ENCODE results near the gene KLHL12. TPM values are rescaled to one million over a fixed set of nuclear protein-coding genes. Genes with fewer than 3 reads are reported as not detected.

KLHL12 gene
- total and polyA plus RNA-seq, 2 of the 8 experiments (the other 6 are each of a cell fraction or from before 2014, with no cell fraction given): 27.2 to 33.3 TPM

- FAIRE-seq: no peak
- no peak for DNase-seq (ENCODE audit: low read depth in 1 of 2, low spot score in 2 of 2)
- no peak overlapping the region for H3K27ac ChIP-seq (ENCODE audit: low read depth, low read length)
- no peak overlapping the region for H3K9ac ChIP-seq (replicated peaks in 1 of 4; ENCODE audit: extremely low read depth in 1 of 4, low read depth in 3 of 4, low read length in 3 of 4)
- ChIA-PET POLR2A (ENCODE audit: partially characterized antibody) (interaction anchor here (0.9 kb wide), 1 partner anchor 8 kb away, joined by 3 read pairs; no protein-coding TSS in a partner anchor), CTCF (ENCODE audit: partially characterized antibody) (no interaction called here)
- H3K4me2 ChIP-seq (ENCODE audit: insufficient read depth in 1 of 2, low read depth in 2 of 2, low read length in 2 of 2): no peak overlapping the region
- no peak overlapping the region for H2BK12ac ChIP-seq (ENCODE audit: low read depth, low read length)
- no peaks in the 10 kb centered on the region for H3K79me2 ChIP-seq (ENCODE audit: control insufficient read depth in 1 of 2, insufficient read depth in 2 of 2, low read length in 2 of 2)
- H2BK20ac ChIP-seq (ENCODE audit: low read length): no peak overlapping the region
- TF ChIP-seq NRF1 (IDR thresholded peaks at IDR 0.05; ENCODE audit: low read depth, low read length) (no peak), FOSL1 (IDR thresholded peaks at IDR 0.05; ENCODE audit: insufficient read depth, low read depth, low read length) (no peak)
- no peaks in the 10 kb centered on the region for H3K4me1 ChIP-seq (replicated peaks in 1 of 4; ENCODE audit: control insufficient read depth in 3 of 4, insufficient read depth in 4 of 4, low read length in 3 of 4)
- H2BK15ac ChIP-seq (ENCODE audit: low read length): no peak overlapping the region
- no peak overlapping the region for H2AFZ ChIP-seq (ENCODE audit: low read length)
- peaks cover 0 to 46% (median 24%) of the 10 kb centered on the region in 4 experiments; a peak in 7 of 8 replicates for H3K36me3 ChIP-seq (ENCODE audit: control insufficient read depth in 2 of 4, insufficient read depth in 4 of 4, low read length in 3 of 4)
- no peak overlapping the region for H3K18ac ChIP-seq (ENCODE audit: extremely low read depth, low read length)
- H3K56ac ChIP-seq (replicated peaks; ENCODE audit: insufficient read length, low read depth, low read length): no peak overlapping the region
- no peaks in the 10 kb centered on the region for H3K9me3 ChIP-seq (ENCODE audit: insufficient read depth in 2 of 2, low read depth in 1 of 2, low read length in 1 of 2)
- H4K20me1 ChIP-seq (replicated peaks in 1 of 2; ENCODE audit: control insufficient read depth in 1 of 2, insufficient read depth in 2 of 2, low read length in 2 of 2): no peaks in the 10 kb centered on the region
- no peak overlapping the region for H3K4me3 ChIP-seq (ENCODE audit: extremely low read depth in 1 of 4, insufficient read depth in 2 of 4, low read depth in 3 of 4, low read length in 4 of 4)
- no peaks in the 10 kb centered on the region for H3K27me3 ChIP-seq (replicated peaks in 1 of 4; ENCODE audit: control insufficient read depth in 3 of 4, extremely low read depth in 1 of 4, insufficient read depth in 3 of 4, low read length in 3 of 4)
- H3K4ac ChIP-seq (replicated peaks; ENCODE audit: insufficient read length, low read depth, low read length): no peak overlapping the region
- H3K79me1 ChIP-seq (ENCODE audit: low read depth, low read length): no peaks in the 10 kb centered on the region
- 92% methylated on average over 1 of the region's 1 CpG; no CpG with 5 or more reads in 1 of the 2 experiments for WGBS, 2 experiments (ENCODE audit: extremely low coverage in 1 of 2, insufficient coverage in 1 of 2, insufficient read length in 1 of 2, insufficient replicate concordance in 2 of 2, low coverage in 1 of 2, low lambda C conversion rate in 2 of 2, missing lambda C conversion rate in 1 of 2)
- no peak overlapping the region for H3K14ac ChIP-seq (ENCODE audit: insufficient read length)
- H2BK120ac ChIP-seq (replicated peaks; ENCODE audit: low read depth, low read length): no peak overlapping the region
- H4K91ac ChIP-seq (replicated peaks; ENCODE audit: insufficient read length, low read length): no peak overlapping the region
- no peak overlapping the region for H2BK5ac ChIP-seq (ENCODE audit: low read depth, low read length)
- H2AK5ac ChIP-seq (ENCODE audit: low read depth, low read length): no peak overlapping the region
- no peaks in the 10 kb centered on the region for H3K23me2 ChIP-seq (ENCODE audit: low read depth, low read length)
- no peak overlapping the region for H3K23ac ChIP-seq (ENCODE audit: insufficient read length)
- H4K8ac ChIP-seq (ENCODE audit: extremely low read depth, insufficient read depth, low read length): no peak overlapping the region
- no peak overlapping the region for H4K5ac ChIP-seq (ENCODE audit: insufficient read length, low read depth, low read length)
These were observed 17.5 kb downstream of the KLHL12 start for GRCh38 chr1:202909494-202909893.
